Measurements from ENCODE around the gene HAUS1.

- TF ChIP-seq, protein P1, sequence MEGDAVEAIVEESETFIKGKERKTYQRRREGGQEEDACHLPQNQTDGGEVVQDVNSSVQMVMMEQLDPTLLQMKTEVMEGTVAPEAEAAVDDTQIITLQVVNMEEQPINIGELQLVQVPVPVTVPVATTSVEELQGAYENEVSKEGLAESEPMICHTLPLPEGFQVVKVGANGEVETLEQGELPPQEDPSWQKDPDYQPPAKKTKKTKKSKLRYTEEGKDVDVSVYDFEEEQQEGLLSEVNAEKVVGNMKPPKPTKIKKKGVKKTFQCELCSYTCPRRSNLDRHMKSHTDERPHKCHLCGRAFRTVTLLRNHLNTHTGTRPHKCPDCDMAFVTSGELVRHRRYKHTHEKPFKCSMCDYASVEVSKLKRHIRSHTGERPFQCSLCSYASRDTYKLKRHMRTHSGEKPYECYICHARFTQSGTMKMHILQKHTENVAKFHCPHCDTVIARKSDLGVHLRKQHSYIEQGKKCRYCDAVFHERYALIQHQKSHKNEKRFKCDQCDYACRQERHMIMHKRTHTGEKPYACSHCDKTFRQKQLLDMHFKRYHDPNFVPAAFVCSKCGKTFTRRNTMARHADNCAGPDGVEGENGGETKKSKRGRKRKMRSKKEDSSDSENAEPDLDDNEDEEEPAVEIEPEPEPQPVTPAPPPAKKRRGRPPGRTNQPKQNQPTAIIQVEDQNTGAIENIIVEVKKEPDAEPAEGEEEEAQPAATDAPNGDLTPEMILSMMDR (conservative IDR thresholded peaks at IDR 0.05; ENCODE audit: low read depth, low read length) = no peak
- TF ChIP-seq SMC3 (IDR thresholded peaks at IDR 0.05; ENCODE audit: low read depth, low read length) (no peak), USF2 (IDR thresholded peaks at IDR 0.05; ENCODE audit: low read depth, low read length) (no peak)
These were observed 30.9 kb downstream of the HAUS1 start for GRCh38 chr18:46134920-46135675.

Measured in IMR-90 (cell line).